ENCODE results near the gene PTCH2.
A peak's percentile ranks its signal among the peaks of the same experiment; 100 is the strongest.
"Not testable (repeated sequence)": the region's sequence is repeated elsewhere in the genome, so short reads cannot be mapped to it uniquely, and the experiment has no call there.

PTCH2 gene

DNA sequence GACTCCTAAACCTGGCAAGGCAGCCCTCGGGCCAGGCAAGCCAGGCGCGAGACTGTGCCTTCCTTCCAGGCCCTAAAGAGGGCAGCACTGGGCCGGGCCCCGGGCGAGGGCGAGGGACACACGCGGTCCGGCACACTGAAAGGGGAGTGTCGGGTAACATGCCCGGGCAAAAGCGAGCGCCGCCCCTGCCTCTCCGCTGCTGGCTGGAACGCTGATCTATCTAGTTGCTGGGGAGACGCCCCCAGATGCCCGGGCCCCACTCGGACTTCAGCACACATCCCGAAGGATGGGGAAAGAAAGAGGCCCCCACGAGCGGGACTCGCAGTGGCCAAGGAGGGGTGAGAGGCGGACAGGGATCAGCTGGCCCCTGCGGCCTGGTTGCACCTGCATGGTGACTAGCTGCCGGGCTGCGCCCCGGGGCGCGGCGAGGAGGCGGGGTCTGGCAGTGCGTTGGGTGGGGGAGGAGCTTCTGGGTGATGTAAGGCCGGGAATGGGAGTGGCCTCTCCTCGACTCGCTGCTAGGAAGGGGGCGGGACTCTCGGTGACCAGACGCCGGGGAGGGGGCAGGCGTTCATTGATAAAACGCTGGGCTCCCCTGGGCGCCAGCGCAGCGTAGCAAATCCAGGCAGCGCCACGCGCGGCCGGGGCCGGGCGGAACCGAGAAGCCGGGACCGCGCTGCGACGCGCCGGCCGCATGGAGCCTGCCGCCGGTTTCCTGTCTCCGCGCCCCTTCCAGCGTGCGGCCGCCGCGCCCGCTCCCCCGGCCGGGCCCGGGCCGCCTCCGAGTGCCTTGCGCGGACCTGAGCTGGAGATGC is 43.1 kb downstream of the PTCH2 start, which contains the start of gene PLK3:
Gene PLK3, plus strand, starts transcription at position 608 of the 815 bp plus-strand sequence. Its CDS starts 87 bp downstream, at position 695.
- FAIRE-seq = peak; percentile 85

DNA sequence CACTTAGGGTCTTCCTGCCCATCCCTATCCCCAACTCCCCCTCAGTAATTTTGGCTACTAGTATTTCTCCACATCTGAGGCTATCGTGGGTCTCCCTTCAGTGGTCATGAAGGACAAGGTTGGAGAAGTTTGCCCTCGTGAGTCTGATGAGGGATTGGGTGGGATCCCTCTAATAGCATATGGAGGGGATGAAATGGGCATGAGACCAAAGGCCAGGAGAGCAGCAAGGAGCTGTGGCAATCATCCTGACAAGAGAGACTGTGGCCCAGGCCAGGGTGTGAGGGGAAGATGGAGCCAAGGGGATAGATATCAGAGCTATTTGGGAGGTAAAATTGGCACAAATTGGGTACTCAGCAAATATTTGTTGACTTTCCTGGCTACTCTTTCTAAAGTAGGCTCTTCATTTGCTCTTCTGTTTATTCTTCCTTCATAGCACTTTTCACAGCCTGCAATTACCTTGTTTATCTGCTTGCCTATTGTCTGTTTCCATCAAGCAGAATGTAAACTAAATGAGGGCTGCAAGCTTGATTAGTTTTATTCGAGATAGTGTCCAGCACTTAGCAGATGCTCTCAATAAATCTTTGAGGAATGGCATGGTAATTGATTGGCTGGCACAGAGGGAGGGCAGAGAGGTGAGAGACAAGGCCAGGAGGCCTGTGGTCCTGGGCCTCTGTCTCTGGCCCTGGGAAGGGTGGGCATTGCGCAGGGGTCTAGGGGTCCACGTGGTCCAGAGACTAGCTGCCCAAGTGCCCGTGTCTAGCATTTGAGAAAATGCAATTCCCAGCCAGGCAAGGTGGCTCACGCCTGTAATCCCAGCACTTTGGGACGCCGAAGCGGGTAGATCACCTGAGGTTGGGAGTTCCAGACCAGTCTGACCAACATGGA is 44.3 kb downstream of the PTCH2 start:
- FAIRE-seq = no peak

GRCh38 chr1:44797886-44798285 is 45.2 kb downstream of the PTCH2 start:
- FAIRE-seq = not testable (repeated sequence)

GRCh38 chr1:44792736-44793502 is 50.1 kb downstream of the PTCH2 start:
- FAIRE-seq = no peak

- no peak for FAIRE-seq
These were observed 51.9 kb downstream of the PTCH2 start for GRCh38 chr1:44790968-44791801.

- FAIRE-seq = no peak
These were observed 54.8 kb downstream of the PTCH2 start, which contains the start of gene BEST4 for GRCh38 chr1:44788120-44788860. Gene BEST4 (minus strand): TSS chr1:44788170. CDS start chr1:44787705, 465 bp downstream.

DNA sequence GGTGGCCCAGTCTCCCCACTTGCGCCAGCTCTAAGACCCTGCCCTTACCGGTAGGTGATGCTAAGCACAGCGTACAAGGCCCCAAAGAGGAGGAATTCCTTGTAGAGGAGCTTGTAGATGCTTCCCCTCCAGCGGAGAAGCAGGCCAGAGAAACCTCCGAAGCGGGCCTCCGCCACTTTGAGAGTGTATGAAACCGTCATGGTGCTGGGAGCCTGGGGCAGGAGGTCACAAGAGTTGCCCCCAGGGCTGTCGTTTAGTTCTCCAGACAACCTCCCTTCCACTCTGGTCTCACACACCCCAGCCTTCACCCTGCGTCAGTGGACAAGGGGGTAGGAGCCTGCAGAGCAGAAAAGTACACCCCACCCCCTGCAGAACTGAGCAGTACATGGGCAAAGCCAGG is 55.5 kb downstream of the PTCH2 start:
- FAIRE-seq = no peak

- no peak for FAIRE-seq
These were observed 56.1 kb downstream of the PTCH2 start for GRCh38 chr1:44786841-44787426.

DNA sequence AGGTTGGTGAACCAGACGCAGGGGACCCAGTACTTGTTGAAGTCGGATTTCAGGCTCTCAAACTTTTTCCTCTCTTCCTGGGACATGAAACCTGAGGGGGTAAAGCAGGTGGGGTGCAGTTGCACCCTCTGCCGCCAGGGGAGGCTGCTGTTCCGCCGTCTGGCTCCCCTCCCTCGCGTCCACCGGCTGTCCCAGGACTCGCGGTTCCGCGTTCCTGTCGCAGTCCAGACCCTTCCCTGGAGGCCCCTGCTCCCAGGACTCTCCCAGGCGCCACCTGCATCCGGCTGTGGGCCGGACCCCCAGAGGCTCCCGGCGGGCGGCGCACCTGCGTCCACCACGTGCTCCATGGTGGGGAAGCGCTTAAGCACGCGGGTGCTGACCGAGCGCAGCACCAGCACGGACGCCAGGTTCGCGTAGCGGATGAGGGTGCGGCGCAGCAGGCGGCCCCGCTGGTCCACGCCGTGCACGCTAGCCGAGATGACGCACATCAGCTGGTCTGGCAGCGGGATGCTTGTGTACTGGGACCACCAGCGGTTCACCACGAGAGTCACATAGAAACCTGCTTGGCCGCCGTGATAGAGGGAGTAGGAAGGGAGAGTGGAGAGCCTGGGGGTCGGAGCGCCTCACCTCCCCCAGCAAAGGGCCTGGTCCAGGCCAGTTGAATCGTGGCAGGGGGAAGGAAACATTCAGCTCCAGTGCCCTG is 56.8 kb downstream of the PTCH2 start:
- no peak for FAIRE-seq

- FAIRE-seq = no peak
These were observed 57.4 kb downstream of the PTCH2 start for GRCh38 chr1:44785501-44786137.

DNA sequence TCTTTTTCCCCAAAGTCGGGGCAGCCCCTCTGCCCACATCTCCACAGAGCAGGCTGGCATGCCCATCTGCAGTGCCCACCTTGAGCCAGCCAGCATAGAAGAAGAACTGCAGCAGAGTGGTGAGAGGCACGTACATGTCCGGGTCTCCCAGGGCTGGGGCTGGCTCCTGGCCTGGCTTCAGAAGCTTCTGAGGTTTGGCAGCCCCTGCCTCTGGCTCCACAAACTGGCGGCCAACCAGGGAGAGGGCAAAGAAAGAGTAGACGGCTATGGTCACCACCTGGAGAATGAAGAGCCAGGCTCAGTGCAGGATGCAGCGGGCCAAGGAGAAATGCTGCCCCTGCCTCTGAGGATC is 58.0 kb downstream of the PTCH2 start:
- FAIRE-seq = no peak

GRCh38 chr1:44784094-44785028 is 58.7 kb downstream of the PTCH2 start:
- FAIRE-seq = no peak

DNA sequence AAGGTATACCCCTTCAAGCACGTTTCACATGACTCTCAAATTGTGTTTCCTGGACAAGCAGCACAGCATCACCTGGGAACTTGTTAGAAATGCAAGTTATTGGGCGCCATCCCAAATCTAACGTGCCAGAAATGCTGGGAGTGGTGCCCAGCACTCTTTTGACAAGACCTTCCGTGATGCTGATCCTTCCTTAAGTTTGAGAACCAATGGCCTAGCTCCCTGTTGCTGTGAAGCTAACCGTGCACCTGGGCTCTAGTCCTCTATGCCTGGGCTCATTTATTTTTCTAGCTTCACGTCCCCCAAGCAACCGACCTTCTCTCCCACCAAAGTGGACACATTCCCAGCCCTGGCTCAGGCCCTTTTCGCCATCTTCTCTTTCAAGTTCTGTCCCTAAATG is 59.4 kb downstream of the PTCH2 start:
- FAIRE-seq = no peak

GRCh38 chr1:44780583-44781121 is 62.4 kb downstream of the PTCH2 start:
- no peak for FAIRE-seq

DNA sequence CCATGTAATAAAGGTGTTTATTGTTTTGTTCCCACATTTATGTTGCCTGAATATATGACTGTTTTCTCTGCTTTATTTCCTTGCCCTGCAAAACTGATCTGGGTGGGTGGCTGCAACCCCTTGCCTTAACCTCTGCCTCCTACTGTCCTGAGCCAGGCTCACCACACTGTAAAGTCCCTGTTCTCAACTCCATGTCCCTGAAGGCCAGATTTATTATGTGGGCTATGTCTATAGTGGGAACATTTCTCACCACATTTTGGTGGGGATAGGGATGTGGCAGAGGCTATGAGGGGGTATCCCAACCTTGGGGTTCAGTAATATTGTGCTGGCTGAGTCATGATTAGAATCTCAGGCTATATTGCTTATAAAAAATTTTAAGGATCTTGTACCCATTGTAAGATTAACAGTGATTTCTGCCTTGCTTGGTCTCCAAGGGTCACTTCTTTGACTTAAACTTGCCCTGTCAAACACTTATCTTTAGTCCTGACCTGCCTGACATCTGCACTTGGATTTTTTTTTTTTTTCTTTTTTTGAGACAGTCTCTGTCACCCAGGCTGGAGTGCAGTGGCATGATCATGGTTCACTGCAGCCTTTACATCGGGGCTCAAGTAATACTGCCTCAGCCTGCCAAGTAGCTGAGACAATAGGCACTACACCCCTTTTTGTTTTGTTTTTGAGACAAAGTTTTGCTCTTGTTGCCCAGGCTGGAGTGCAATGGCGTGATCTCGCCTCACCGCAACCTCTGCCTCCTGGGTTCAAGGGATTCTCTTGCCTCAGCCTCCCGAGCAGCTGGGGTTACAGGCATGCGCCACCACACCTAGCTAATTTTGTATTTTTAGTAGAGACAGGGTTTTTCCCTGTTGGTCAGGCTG is 64.1 kb downstream of the PTCH2 start:
- FAIRE-seq = no peak

GRCh38 chr1:44777969-44778635 is 65.0 kb downstream of the PTCH2 start:
- FAIRE-seq = no peak

GRCh38 chr1:44777547-44777946 is 65.5 kb downstream of the PTCH2 start:
- FAIRE-seq = no peak

Data from TTC549 (cell line).